DMS53 (cell line): ENCODE measurements around the gene SMS.
A peak's percentile ranks its signal among the peaks of the same experiment; 100 is the strongest.
"Not testable (repeated sequence)": the region's sequence is repeated elsewhere in the genome, so short reads cannot be mapped to it uniquely, and the experiment has no call there.

Experiments used
- DNase-seq: peaks from one replicate; lab custom pipeline; 2025; lab: John Stamatoyannopoulos, UW

SMS gene

DNA sequence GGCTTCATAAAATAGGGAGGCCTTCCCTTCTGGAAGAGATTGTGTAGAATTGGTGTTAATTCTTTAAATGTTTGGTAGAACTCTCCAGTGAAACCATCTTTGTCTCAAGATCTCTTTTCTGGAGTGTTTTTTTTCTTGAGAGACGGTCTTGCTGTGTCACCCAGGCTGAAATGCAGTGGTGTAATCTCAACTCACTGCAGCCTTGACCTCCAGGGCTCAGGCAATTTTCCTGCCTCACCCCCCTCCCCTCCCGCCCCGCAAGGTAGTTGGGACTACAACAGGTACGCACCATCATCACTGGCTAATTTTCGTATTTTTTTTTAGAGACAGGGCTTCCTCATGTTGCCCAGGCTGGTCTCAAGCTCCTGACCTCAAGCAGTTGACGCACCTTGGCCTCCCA, 12.1 kb downstream of the SMS start:
- DNase-seq, result no peak

- not testable (repeated sequence) for DNase-seq
Measured at GRCh38 chrX:21953195-21953830, 12.8 kb downstream of the SMS start.

DNA sequence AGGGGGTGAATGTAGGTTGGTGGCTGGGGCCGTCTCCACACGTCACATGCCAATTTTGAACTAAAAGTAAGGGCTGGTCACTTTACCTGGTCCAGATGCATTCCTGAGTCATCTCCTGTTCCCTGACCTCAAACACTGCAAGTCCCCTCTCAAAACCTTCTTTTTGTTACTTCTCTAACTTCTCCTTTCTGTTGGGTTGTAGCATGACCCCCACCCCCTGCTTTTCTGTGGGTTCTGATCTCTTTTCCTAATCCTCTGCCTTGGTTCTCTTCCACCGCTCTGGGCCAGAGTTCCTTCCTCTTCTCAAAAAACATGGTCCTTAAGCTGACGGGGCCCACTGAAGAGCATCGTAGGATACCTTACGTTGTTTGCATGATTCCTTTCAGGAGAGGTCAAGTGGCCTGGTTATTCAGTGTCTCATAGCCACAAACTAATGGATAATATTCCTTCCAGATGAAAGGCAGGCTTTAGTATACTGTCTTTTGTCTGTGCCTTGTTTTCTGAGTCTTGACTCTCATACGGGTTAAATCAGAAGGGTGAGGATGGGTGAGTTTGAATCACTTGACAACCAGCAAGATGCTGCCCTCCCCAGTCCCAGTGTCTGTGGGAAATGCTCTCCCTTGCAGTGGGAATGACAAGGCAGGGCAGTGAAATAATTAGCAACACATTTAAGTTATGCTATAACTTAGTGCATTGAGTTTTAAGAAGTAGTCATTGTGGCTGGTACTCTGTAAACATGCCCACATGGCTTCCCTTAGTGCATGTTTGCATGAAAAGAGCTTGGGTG, 15.1 kb downstream of the SMS start:
- DNase-seq, result no peak

DNA sequence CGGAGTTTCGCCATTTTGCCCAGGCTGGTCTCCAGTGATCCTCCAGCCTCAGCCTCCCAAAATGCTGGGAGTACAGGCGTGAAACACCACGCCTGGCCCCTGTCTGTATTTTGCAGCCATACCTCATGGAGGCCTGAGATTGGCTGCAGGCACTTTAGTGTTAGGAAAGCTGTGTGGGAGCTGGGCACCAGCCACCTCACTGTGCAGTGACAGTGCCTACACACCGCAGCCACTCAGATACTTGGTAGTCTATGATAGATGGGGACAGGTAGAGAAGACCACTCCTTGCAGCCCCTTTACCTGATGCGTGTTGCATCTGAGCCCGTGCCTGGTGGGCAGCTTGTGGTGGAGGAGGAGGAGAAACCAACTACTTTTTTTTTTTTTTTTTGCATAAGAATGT, 16.3 kb downstream of the SMS start:
- no peak for DNase-seq

DNA sequence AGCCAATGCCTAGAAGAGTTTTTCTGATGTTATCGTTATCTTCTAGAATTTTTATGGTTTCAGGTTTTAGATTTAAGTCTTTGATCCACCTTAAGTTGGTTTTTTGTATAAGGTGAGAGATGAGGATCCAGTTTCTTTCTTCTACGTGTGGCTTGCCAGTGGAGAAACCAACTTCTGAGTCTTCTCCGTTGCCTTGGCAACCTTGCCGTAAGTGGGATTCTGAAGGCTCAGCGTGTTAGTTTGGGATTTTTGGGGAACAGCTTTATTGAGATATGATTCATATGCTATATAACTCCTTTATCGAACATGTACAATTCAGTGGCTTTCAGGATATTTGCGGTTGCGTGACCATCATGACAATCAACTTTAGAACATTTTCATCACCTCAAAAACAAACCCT, 17.7 kb downstream of the SMS start:
- no peak for DNase-seq

DNA sequence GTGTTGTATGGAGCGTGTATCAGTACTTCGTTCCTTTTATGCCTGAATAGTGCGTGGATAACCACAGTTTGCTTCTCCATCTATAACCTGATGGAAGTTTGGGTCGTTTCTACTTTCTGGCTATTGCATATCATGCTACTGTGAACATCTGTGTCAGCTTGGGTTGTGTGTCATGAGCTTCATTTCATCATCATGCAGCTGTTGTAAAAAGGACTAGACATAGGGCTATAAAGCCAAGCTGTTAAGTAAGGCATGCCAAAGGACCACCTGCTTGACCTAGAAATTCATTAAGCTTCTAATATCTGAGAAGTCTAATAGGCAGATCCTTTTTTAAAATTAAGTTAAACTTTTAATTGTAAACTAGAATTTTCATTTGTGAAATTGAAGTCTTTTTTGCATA, 18.4 kb downstream of the SMS start:
- DNase-seq, result no peak

DNA sequence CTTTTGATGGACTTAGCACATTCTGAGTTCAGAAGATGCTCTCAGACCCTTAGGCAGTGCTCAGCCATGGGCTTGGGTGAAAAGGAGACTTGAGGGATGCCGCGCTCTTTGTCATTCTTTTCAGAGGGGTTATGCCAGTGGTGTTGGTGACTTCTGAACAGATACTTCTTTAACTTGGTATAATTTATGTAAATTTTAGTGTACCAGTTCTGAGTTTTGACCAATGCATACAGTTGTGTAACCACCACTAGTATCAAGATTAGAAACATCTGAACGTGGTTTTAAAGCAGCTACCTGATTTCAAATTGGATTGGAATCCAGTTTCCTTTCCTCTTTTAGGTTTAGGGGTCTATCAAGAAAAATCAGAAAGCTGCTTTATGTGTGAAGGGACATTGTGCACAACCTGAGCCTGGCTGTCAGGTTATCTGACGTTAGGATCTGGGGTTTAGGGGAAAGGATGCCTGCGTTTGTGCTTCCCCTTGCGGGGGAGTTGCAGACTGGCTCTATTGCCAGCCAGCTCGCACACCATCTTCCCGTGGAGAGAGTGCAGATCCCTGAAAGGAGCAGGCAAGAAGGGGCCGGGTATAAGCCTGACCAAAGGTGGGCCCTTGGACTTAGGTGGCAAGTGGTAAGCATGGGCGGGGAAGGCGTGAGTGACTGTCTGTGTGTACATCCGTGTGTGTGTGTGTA, 19.0 kb downstream of the SMS start:
- no peak for DNase-seq

- no peak for DNase-seq
Measured at GRCh38 chrX:21960569-21961541, 20.3 kb downstream of the SMS start.

GRCh38 chrX:21962361-21962760, 21.9 kb downstream of the SMS start:
- DNase-seq, result no peak

DNA sequence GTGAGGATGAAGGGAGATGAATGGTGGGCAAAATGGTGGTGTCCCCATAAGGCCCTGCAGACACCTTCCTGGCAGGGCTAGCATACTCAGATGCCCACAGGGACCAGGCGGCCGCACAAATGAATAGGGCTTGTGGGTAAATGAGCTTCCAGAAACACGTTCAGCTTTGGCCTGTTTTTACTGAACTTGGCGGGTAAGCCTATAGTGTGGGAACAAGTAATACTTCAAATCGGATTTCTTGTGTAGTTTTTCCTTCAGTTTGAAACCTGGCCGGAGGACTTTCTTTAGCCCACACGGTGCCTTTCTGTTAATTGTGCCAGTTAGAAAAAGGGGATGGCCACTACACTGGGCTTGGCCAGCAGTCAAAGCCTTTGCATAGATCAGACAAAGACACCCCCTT, 22.8 kb downstream of the SMS start:
- no peak for DNase-seq

DNA sequence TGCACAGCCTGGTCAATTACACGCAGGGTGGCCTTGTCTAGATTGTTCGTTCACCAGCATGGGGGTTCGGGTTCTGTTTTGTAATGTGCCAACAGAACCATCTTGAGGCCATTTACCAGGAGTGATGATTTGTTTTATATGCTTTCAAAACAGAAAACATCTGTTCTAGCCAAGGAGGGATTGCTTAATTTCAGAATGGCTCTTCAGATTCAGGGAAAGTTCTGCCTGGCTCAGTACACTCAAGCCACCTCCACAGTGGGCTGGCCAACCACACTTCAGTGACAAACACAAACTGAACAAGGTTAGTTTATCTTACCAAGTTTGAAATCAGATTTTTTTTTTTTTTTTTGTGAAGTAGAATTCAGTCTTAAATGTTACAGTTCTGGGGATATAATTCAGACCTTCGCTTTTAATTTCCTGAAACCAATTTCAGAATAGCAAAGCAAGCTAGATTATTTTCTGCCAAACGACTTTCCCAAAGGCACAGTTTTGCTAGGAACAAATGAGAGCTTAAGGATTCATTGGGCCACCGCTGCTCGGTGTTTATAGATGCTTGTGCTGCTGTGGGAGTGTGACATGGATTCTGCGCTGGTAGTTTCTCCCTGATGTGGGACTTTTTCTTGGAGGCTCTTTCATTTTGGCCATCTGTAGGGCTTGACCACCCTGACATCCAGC, 23.4 kb downstream of the SMS start:
- no peak for DNase-seq

GRCh38 chrX:21966866-21967265, 26.4 kb downstream of the SMS start:
- DNase-seq, result no peak

- DNase-seq, result no peak
Measured at GRCh38 chrX:21968333-21968732, 27.8 kb downstream of the SMS start.

- no peak for DNase-seq
Measured at GRCh38 chrX:21970326-21970725, 29.8 kb downstream of the SMS start.

DNA sequence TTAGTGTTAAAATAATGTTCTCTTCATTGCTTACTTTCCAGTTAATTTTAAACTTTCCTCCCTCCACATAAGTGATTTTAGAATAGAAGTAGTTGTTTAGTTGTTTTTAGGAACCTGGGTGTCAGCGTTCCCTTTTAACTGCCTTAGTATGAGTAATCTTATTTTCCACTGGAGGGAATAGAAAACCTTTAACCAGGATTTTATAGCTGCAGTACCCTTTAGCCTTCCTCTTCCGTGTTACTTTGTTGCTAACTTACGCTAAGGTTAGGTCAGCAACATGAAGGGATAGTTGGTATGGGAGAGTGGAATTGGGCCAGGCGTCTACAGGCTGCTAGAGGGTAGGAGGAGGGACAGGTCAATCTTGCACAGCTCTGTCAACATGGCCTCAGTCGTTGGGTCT, 31.5 kb downstream of the SMS start:
- DNase-seq, result no peak

DNA sequence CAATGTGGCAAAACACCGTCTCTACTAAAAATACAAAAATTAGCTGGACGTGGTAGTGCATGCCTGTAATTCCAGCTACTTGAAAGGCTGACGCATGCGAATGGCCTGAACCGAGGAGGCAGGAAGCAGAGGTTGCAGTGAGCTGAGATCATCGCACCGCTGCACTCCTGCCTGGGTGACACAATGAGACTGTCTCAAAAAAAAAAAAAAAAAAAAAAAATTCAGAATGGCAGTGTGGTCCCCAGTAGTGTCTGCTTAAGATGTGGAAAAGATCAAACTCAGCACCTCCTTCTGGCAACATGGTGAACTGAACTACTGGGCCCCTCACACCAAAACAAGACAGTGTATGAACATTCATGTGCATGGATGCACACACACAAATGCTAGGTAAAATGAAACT, 32.2 kb downstream of the SMS start:
- peak; percentile 9 for DNase-seq

DNA sequence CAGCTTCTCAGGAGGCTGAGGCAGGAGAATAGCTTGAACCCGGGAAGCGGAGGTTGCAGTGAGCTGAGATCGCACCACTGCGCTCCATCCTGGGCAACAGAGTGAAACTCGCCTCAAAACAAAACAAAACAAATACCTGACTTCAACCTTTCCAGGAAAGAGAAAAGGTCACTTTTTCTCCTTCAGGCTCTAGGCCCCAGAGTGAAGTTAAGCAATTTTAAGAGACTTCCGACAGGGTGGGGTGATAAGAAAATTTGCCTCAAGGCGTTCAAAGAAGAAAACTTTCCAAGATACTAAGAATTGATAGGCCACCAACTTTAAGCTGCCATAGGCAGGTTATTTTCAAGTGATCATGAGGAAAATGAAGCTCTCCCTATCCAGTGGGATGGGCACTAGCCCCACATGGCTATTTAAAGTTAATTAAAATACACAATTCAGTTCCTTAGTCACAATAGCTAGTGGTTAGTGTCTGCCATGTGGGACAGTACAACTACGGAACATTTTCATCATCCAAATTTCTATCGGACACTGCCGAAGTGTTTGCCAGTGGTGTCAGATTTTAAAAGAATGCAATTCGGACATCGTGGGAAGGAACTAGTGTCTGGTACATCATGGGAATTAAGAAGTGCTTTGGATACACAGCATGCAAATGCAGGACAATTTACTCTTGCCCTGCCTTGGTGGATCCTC, 33.0 kb downstream of the SMS start:
- no peak for DNase-seq

DNA sequence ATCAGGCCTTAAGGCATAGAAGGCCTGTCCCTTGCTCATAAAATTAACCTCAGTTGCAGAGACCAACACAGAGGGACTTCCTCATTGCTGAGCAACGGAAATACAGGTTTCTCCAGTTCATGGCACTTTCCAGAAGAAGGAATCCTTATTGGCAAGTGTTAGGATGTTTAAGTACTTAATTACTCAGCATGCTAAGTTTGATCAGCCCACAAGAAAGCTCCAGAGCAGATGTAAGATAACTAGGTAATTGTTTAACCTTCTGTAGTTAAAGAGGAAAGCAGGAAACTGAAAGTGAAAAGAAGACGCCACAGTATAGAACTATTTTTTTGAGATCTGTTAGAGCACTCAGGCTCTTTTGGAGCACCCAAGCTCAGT, 33.5 kb downstream of the SMS start:
- peak; percentile 28 for DNase-seq

DNA sequence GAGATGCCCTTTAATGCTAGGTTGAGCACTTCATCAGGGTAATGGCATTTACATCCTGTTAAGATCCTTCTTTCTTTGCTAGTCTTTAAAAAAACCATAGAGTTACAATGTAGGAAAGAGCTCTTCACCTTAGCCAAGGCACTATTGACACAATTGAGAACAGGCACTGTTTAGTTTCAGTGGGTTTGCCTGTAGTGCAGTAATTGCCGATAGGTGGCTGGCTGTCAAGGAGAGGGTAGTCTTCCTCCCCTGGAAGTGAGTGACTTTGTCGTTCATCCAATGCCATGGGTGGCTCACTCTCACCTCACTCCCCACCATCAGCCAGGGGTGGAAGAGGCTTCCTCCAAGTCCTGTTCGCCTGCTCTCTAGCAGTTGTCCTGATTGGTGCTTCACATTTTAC, 34.7 kb downstream of the SMS start:
- no peak for DNase-seq

DNA sequence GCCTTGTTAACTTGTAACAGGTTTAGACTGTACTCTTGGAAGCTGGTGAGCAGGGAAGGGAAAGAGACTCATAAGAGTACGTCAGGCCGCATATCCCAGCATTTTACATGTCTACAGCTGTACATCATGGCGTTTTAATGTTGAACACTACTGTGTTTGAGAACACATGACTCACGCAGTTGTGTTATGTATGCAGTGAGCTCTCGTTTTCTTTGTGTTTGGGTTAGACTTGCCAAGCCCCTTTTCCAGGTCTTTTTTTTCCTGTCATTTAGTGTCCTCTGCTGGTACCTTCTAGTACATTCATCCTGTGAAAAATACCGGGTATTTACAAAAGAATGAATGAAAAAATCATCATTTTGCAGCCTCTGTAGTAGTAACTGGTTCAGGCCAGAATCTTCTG, 35.3 kb downstream of the SMS start:
- DNase-seq, result peak; percentile 37

GRCh38 chrX:21978346-21978745, 37.8 kb downstream of the SMS start:
- no peak for DNase-seq
